ENCODE data around the gene NOD1. TPM values are rescaled to one million over a fixed set of nuclear protein-coding genes. Genes with fewer than 3 reads are reported as not detected.

The NOD1 gene
- total and polyA plus RNA-seq, 2 of the 13 experiments (the other 11 are each of a cell fraction or from before 2014, with no cell fraction given) = 1.7 to 2.9 TPM

GRCh38 chr7:30478349-30479201 is at the start of gene NOD1 (continued):
- TF ChIP-seq DBP (CRISPR knock-in tag; IDR thresholded peaks at IDR 0.05; ENCODE audit: not compliant biosample characterization) (no peak), ZNF629 (CRISPR knock-in tag; conservative IDR thresholded peaks at IDR 0.05) (no peak; the same call in 1 of the 2 replicates), ONECUT2 (CRISPR knock-in tag; IDR thresholded peaks at IDR 0.05) (no peak), GMEB1 (CRISPR knock-in tag; IDR thresholded peaks at IDR 0.05; ENCODE audit: borderline replicate concordance) (peak; percentile 77), ZSCAN30 (CRISPR knock-in tag; IDR thresholded peaks at IDR 0.05) (0 out of 2 replicates have a peak, but pooled peaks have one; percentile 36), IRX3 (CRISPR knock-in tag; IDR thresholded peaks at IDR 0.05; ENCODE audit: borderline replicate concordance, low read depth) (no peak), NAIF1 (CRISPR knock-in tag; IDR thresholded peaks at IDR 0.05; ENCODE audit: borderline replicate concordance) (peak; percentile 35; the same call in 1 of the 2 replicates), ZNF557 (CRISPR knock-in tag; IDR thresholded peaks at IDR 0.05) (no peak), ZNF782 (CRISPR knock-in tag; IDR thresholded peaks at IDR 0.05; ENCODE audit: borderline replicate concordance) (peak; percentile 46; the same call in 1 of the 2 replicates), PLRG1 (conservative IDR thresholded peaks at IDR 0.05) (no peak), KAT7 (CRISPR knock-in tag; IDR thresholded peaks at IDR 0.05; ENCODE audit: borderline replicate concordance) (peak; percentile 70; the same call in 1 of the 2 replicates), ZNF343 (CRISPR knock-in tag; IDR thresholded peaks at IDR 0.05) (no peak; the same call in 1 of the 2 replicates), SIX4 (CRISPR knock-in tag; IDR thresholded peaks at IDR 0.05) (no peak), HNRNPLL (IDR thresholded peaks at IDR 0.05; ENCODE audit: low read depth, low read length, poor library complexity, severe bottlenecking) (peak; percentile 96), PHF21A (CRISPR knock-in tag; IDR thresholded peaks at IDR 0.05) (peak; percentile 76; the same call in 1 of the 2 replicates), ASH2L (IDR thresholded peaks at IDR 0.05; ENCODE audit: insufficient read length, low read depth, low read length) (peak; percentile 84), NFE2 (CRISPR knock-in tag; IDR thresholded peaks at IDR 0.05) (no peak), SAP130 (CRISPR knock-in tag; IDR thresholded peaks at IDR 0.05; ENCODE audit: low read depth) (peak; percentile 68), SOX13 (IDR thresholded peaks at IDR 0.05) (no peak), SOX13 (CRISPR knock-in tag; conservative IDR thresholded peaks at IDR 0.05 in 1 of 2, IDR thresholded peaks at IDR 0.05 in 1 of 2) (no peak), ZNF691 (CRISPR knock-in tag; IDR thresholded peaks at IDR 0.05; ENCODE audit: borderline replicate concordance, low read depth) (peak; percentile 73; the same call in 1 of the 2 replicates), FOXA3 (CRISPR knock-in tag; IDR thresholded peaks at IDR 0.05) (no peak; the same call in 1 of the 2 replicates), SP2 (CRISPR knock-in tag; IDR thresholded peaks at IDR 0.05) (no peak), ZNF205 (CRISPR knock-in tag; IDR thresholded peaks at IDR 0.05) (no peak), ZNF496 (CRISPR knock-in tag; IDR thresholded peaks at IDR 0.05; ENCODE audit: insufficient replicate concordance) (no peak), NONO (IDR thresholded peaks at IDR 0.05) (no peak), NONO (CRISPR knock-in tag; conservative IDR thresholded peaks at IDR 0.05) (peak; percentile 81), JARID2 (CRISPR knock-in tag; IDR thresholded peaks at IDR 0.05; ENCODE audit: insufficient replicate concordance) (no peak)

Data from HepG2 (cell line).